Pancreas (tissue), 10 donors: Measurements from ENCODE around the gene LRRC10B. TPM values are rescaled to one million over a fixed set of nuclear protein-coding genes. Genes with fewer than 3 reads are reported as not detected.

Source experiments
- ATAC-seq, 4 donors: fragments of 200-7000 bp; cut with Tn5 transposase; one replicate each; pipeline versions ENCODE4 v1.8.0 to v1.9.1; 2020; ENCODE audit warnings: mild to moderate bottlenecking in 4 of 4, moderate library complexity in 4 of 4
- DNase-seq, 6 donors: peaks; one replicate each; pipeline ENCODE4 v3.0.0-alpha.2; 2020
- FAIRE-seq: peaks from 2 replicates; lab custom pipeline; 2012; peaks lifted over from hg19 to GRCh38; lab: Jason Lieb, UNC
- H3K27ac ChIP-seq, 4 donors: fragments of 200-600 bp; sonication (generic); 1 replicate in 3 of 4; 2 replicates in 1 of 4; pipeline versions ENCODE4 v1.5.0 to v1.8.0; 2020
- H3K27me3 ChIP-seq, 4 donors: fragments of 200-600 bp; one replicate each; pipeline ENCODE4 v1.8.0; 2021
- H3K36me3 ChIP-seq, 3 donors: fragments of 200-600 bp; sonication (generic) in 1 of 3; one replicate each; pipeline versions ENCODE4 v1.5.0 to v1.8.0; 2020 to 2021
- H3K4me1 ChIP-seq, 3 donors: fragments of 200-600 bp; one replicate each; pipeline ENCODE4 v1.8.0; 2021
- H3K4me3 ChIP-seq, 4 donors: fragments of 200-600 bp; sonication (generic) in 2 of 4; one replicate each; pipeline versions ENCODE4 v1.5.0 to v1.8.0; 2020 to 2021
- H3K9me3 ChIP-seq, 4 donors: fragments of 200-600 bp; one replicate each; pipeline ENCODE4 v1.8.0; 2021
- WGBS, 2 donors: extraction: QIAGEN DNeasy Blood & Tissue Kit; methylation state at CpG; one replicate each; pipeline ENCODE4 v1.1.7; 2013; 5-methylcytosine and 5-hydroxymethylcytosine counted together
- intact Hi-C, 3 donors: fragments of 100-400 bp; cut with DNase I; formaldehyde crosslinking; loops; one replicate each; pipeline versions ENCODE4 v1.11.1 to v1.14.2; 2022
- polyA plus RNA-seq, 2 donors: library from polyadenylated mRNA; stranded (reverse); fragments of 200-250 nt; gene quantifications; one replicate each; pipeline ENCODE4 v1.2.3, GENCODE V29; 2013
- total RNA-seq, 6 donors: library from RNA; stranded (reverse); fragmentation: NEBNext Ultra II Directional in 4 of 6; extraction: Animal tissue kit (Norgen Biotek cat#: 25700) in 4 of 6; gene quantifications; one replicate each; pipeline versions ENCODE4 v1.2.1 to v1.2.4, GENCODE V29; 2021 to 2023
- TF ChIP-seq, protein P1 (sequence below), 4 donors: fragments of 200-600 bp; sonication (generic) in 3 of 4; IDR thresholded peaks; one replicate each; pipeline versions ENCODE4 v1.5.0 to v1.8.0; 2021; ENCODE audit warnings: antibody characterized with exemption in 4 of 4
- donor health status: healthy with polysubstance abuse.
- donor health status: DM: no; HTN: no; CAD: no; lungs with moderate emphysema.
- donor health status: DM: no; HTN: no; CAD: no.
- donor health status: control.
- donor health status: control.
- donor health status: Bipolar disorder and iron deficiency.
- donor health status: DM: yes; HTN: yes; CAD: no.
- donor health status: DM: no; HTN: no; CAD: no.
- donor health status: DM: no; HTN: no; CAD: no.
- donor health status: DM: yes; HTN: yes; CAD: no.

Gene LRRC10B
- total and polyA plus RNA-seq, 8 donors: 0.28 to 10.2 (median 1.2) TPM

DNA sequence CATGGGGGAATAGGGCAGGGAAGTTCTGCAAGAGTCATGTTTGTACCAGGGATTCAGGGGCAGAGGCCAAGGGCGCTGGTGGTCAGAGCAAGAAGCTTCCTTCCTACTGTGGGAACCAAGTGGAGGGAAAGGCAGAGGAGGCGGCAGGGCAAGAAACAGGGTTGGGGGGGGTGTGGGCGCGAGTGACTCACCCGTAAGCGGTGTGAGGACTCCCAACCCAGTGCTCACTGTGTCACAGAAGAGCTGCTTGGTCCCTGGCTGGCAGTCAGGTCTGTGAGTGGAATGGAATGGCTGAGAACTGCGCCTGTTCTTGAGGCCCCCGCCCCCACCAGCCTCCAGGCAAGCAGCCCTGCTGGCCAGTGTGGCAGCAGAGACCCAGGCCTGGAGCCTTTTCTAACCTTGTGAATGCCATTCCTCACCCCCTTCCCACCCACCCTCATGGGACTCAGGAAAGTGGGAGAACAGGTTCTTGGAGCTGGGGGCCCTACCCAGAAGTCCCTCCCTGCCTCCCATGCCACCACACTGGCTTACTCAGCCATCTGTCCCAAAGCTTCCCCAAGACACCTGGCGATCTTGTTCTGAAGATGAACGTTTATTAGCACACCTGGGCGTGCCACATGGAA lies 4.7 kb downstream of the LRRC10B start:
- FAIRE-seq: no peak
- intact Hi-C loops: no loop called here
- H3K4me3 ChIP-seq: no peak overlapping the region
- 71 to 79% methylated on average over 11 of the region's 11 CpGs for WGBS, 2 donors
- no peak for ATAC-seq
- H3K9me3 ChIP-seq: no peaks in the 10 kb centered on the region
- peaks cover 0 to 4% (median 0%) of the 10 kb centered on the region in 4 donors for H3K27me3 ChIP-seq
- peaks cover 0 to 8% (median 4%) of the 10 kb centered on the region in 3 donors for H3K4me1 ChIP-seq
- no peaks in the 10 kb centered on the region for H3K36me3 ChIP-seq
- no peak overlapping the region for H3K27ac ChIP-seq
- TF ChIP-seq, protein P1, sequence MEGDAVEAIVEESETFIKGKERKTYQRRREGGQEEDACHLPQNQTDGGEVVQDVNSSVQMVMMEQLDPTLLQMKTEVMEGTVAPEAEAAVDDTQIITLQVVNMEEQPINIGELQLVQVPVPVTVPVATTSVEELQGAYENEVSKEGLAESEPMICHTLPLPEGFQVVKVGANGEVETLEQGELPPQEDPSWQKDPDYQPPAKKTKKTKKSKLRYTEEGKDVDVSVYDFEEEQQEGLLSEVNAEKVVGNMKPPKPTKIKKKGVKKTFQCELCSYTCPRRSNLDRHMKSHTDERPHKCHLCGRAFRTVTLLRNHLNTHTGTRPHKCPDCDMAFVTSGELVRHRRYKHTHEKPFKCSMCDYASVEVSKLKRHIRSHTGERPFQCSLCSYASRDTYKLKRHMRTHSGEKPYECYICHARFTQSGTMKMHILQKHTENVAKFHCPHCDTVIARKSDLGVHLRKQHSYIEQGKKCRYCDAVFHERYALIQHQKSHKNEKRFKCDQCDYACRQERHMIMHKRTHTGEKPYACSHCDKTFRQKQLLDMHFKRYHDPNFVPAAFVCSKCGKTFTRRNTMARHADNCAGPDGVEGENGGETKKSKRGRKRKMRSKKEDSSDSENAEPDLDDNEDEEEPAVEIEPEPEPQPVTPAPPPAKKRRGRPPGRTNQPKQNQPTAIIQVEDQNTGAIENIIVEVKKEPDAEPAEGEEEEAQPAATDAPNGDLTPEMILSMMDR (IDR thresholded peaks at IDR 0.05): no peak
- DNase-seq: peak in 1 of 6 donors; percentile 28

DNA sequence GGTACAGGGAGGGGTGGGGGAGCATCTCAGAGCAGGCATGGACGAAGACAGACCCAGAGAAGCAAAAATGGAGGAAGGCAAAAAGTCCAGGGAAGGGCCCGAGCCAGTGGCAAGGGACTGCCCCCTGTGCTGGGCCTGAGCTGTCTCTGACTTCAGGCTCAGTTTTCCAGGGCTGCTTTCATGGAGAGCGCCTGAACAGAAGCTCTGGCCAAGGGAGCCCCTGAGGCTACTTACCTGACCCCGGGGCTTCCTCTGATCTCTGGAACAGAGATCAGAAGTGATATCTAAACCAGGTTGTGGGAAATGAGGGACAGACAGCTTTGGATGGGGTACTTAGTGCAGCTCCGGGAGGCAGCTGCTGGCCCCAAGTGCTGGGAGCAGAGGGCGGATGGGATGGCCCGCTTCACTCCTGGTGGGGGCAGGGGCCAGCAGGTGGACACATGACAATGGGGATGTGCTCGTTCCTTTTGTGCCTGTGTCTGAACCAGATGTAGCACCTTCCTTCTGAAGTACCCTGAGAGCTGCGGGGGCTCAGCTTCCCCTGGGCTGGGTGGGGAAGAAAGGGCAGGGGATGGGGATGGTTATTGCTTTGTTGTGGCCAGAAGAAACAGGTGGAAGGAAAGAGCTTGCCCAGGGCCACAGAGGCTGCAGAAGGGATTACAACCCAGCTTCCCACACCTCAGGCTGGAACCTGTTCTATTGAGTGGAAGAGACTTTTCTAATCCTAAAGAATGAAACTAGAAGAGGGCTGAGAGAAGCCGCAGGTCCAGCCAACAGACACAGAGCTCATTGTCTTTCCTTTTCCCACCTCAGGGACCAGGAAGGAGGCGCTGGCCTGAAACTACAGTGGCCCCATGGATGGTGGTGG lies 5.7 kb downstream of the LRRC10B start:
- intact Hi-C loops: no loop called here
- no peak for ATAC-seq
- DNase-seq: peak in 1 of 6 donors; percentile 31

DNA sequence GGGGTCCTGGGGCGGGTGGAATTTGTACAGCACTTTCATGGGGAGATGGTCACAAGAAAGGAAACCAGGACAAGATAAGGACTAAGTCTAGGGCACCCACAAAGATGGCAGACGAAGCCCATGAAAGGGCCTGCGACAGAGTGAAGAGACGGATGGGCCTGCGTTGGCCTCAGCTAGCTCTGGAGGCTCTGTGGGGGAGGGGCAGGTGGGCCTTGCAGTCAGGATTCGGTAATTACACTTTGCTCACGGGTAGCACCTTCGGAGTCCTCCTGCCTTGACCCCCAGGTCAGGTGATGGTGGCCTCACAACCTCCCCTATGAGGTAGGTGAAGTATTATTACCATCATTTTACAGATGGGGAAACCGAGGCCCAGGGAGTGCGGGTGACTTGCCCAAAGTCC lies 7.1 kb downstream of the LRRC10B start:
- no peak overlapping the region for H3K27ac ChIP-seq
- WGBS, 2 donors: 65 to 75% methylated on average over 9 to 10 of the region's 10 CpGs
- peaks cover 0 to 4% (median 0%) of the 10 kb centered on the region in 4 donors for H3K27me3 ChIP-seq
- no peaks in the 10 kb centered on the region for H3K4me1 ChIP-seq
- H3K9me3 ChIP-seq: no peaks in the 10 kb centered on the region
- FAIRE-seq (no peak), DNase-seq (peak in 1 of 6 donors; percentile 37), ATAC-seq (no peak)
- no peak overlapping the region for H3K4me3 ChIP-seq
- intact Hi-C loops: loop anchor here in 2 of 3 donors (5.0 kb wide), 2 partner anchors 33 to 38 kb away; a partner anchor contains a TSS
- no peaks in the 10 kb centered on the region for H3K36me3 ChIP-seq
- TF ChIP-seq, protein P1 (IDR thresholded peaks at IDR 0.05): no peak

More for the DNA sequence above, 5.7 kb downstream of the LRRC10B start:
- Histone ChIP-seq H3K36me3 (no peaks in the 10 kb centered on the region), H3K27me3 (peaks cover 0 to 4% (median 0%) of the 10 kb centered on the region in 4 donors), H3K27ac (no peak overlapping the region), H3K4me1 (peaks cover 0 to 5% (median 4%) of the 10 kb centered on the region in 3 donors), H3K9me3 (no peaks in the 10 kb centered on the region), H3K4me3 (no peak overlapping the region)
- TF ChIP-seq, protein P1 (IDR thresholded peaks at IDR 0.05): no peak
- 70 to 76% methylated on average over 11 of the region's 11 CpGs for WGBS, 2 donors
- FAIRE-seq: no peak

DNA sequence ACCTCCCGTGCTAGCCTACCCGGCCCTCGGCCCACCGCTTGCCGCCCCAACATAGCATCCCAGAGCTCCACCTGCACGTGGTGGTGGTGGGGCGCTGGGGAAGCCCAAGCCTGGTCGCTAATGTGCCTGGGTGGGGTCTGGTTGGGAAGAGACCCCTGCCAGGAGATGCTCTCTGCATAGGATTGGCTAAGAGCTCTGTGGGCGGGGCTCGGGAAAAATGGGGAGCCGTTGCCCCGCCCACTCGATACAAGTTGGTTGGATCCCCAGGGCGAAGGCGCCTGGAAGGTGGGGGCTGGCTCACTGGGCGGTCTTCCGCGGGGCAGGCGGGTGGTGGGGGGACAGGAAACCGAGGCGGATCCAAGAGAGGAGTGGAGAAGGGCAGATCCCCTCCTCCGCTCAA lies 7.6 kb downstream of the LRRC10B start:
- FAIRE-seq (no peak), ATAC-seq (no peak), DNase-seq (peak in 1 of 6 donors; percentile 60)
- no peaks in the 10 kb centered on the region for H3K4me1 ChIP-seq
- intact Hi-C loops: loop anchor here in 2 of 3 donors (5.0 kb wide), 2 partner anchors 34 to 39 kb away; a partner anchor contains a TSS
- peaks cover 0 to 4% (median 0%) of the 10 kb centered on the region in 4 donors for H3K27me3 ChIP-seq
- no peaks in the 10 kb centered on the region for H3K36me3 ChIP-seq
- no peak overlapping the region for H3K4me3 ChIP-seq
- WGBS, 2 donors: 34 to 35% methylated on average over 22 of the region's 22 CpGs
- no peaks in the 10 kb centered on the region for H3K9me3 ChIP-seq
- H3K27ac ChIP-seq: no peak overlapping the region
- TF ChIP-seq, protein P1 (IDR thresholded peaks at IDR 0.05): no peak
